22Rv1 (cell line): Measurements from ENCODE around the gene MDH2.

Experiments used
- H3K27ac ChIP-seq: fragments of 450-650 bp; 2 replicates; pipeline ENCODE4 v1.5.1; 2017
- CTCF ChIP-seq: fragments of 450-650 bp; IDR thresholded peaks from 2 replicates; pipeline ENCODE4 v1.5.1; 2017; ENCODE audit warnings: mild to moderate bottlenecking
- ZFX ChIP-seq: fragments of 450-650 bp; IDR thresholded peaks from 2 replicates; pipeline ENCODE4 v1.6.1; 2017; ENCODE audit warnings: antibody characterized with exemption, borderline replicate concordance

Gene MDH2

DNA sequence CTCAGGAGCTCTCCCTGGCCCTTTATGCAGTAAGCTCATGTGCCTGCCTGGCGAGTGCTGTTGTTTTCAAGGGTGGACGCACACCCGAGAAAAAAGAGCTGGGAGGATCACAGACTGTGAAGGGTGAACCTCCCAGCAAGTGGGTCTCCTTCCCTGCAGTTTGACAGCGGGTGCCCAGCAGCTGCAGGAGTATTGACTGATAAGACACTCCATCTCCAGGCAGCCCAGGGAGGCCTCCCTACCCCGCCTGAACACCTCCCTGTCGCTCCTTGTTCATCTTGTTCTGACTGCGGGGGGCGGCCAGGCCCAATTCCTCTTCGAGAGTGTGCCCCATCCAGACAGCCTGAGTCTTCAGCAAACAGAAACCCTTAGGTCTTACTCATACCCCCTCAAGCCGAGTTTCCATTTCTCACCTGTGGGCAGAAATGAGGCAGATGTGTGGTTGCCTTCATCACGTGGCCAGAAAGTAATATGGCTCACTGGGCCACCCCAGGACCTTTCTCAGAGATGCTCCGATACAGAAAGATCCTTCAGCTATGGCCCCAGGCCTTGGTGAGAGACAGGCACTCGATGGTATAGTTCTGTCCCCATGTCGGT is 17.2 kb downstream of the MDH2 start:
- H3K27ac ChIP-seq = no peak overlapping the region
- TF ChIP-seq CTCF (no peak), ZFX (no peak)

- H3K27ac ChIP-seq = peak overlapping the region; percentile 68
- TF ChIP-seq ZFX (no peak), CTCF (no peak)
Measured at GRCh38 chr7:76066716-76067503, 19.0 kb downstream of the MDH2 start.

- TF ChIP-seq ZFX = no peak
- TF ChIP-seq CTCF = peak; percentile 59
- peak overlapping the region; percentile 68 for H3K27ac ChIP-seq
Measured at GRCh38 chr7:76069238-76069638, 21.3 kb downstream of the MDH2 start.

GRCh38 chr7:76071316-76072242 is 23.7 kb downstream of the MDH2 start:
- no peak for TF ChIP-seq ZFX
- no peak for TF ChIP-seq CTCF
- no peak overlapping the region for H3K27ac ChIP-seq

DNA sequence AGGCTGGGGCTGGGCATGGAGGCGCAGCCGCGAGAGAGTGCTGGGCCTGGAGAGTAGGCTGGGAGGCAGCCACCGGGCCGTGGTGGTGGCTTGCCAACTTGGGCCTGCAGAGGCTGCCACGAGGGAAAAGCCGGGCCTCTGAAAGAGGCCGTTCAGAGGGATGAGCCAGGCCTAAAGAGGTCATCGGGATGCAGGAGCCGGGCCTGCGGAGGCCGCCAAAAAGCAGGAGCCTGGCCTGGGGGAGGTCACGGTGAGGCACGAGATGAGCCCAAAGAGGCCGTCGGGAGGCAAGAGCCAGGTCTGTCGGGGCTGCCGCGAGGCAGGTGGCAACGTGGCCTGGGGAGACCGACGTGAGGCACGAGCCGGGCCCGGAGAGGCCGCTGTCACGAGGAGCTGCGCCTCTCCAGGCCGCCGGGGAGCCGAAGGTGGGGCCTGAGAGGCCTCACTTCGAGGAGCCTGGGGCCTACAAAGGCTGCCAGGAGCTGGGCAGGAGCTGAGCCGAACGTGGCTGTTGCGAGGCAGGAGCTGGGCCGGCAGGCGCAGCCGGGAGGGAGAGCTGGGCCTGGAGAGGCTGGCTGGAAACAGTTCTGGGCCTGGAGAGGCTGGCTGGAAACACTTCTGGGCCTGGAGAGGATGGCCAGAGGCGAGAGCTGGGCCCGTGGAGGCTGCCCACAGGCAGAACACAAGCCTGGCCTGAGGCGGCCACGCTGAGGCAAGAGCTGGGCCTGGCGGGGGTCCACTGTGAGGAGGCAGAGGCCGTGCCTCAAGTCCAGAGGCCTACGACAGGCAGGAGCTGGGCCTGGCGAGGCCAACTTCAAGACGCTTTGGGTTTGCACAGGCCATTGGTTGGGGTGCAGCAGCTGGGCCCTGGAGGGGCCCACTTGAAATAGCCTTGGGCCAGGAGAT is 24.6 kb downstream of the MDH2 start:
- H3K27ac ChIP-seq = no peak overlapping the region
- TF ChIP-seq CTCF = no peak
- TF ChIP-seq ZFX = no peak

- no peak overlapping the region for H3K27ac ChIP-seq
- TF ChIP-seq CTCF (peak; percentile 23; the same call in 1 of the 2 replicates), ZFX (no peak)
Measured at GRCh38 chr7:76073335-76073990, 25.6 kb downstream of the MDH2 start.
